ES-I3 (cell line): ENCODE data around the gene HPSE2.

ENCODE experiments used
- H3K36me3 ChIP-seq: 2 replicates; pipeline ENCODE4 v1.6.1; 2013; ENCODE audit warnings: mild to moderate bottlenecking, low read length, control low read depth, moderate library complexity; ENCODE audit not compliant: insufficient read depth
- H3K4me1 ChIP-seq: 2 replicates; pipeline ENCODE4 v1.6.1; 2013; ENCODE audit warnings: mild to moderate bottlenecking, control low read depth, low read length; ENCODE audit not compliant: insufficient read depth
- H3K9ac ChIP-seq: 2 replicates; pipeline ENCODE4 v1.6.1; 2013; ENCODE audit warnings: low read depth, mild to moderate bottlenecking, low read length, moderate library complexity
- H3K9me3 ChIP-seq: 2 replicates; pipeline ENCODE4 v1.6.1; 2013; ENCODE audit warnings: mild to moderate bottlenecking, low read length, moderate library complexity; ENCODE audit not compliant: control insufficient read depth, insufficient read depth

HPSE2 gene

DNA sequence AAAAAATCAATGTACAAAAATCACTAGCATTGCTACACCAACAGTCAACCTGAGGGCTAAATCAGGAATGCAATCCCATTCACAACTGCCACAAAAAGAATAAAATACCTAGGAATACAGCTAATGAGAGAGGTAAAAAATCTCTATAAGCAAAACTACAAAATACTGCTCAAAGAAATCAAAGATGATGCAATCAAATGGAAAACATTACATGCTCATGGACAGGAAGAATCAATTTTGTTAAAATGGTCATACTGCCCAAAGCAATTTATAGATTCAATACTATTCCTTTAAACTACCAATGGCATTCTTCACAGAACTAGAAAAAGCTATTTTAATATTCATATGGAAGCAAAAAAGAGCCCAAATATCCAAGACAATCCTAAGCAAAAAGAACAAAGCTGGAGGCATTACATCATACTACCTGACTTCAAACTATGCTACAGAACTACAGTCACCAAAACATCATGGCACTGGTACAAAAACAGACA is 116.3 kb downstream of the HPSE2 start:
- Histone ChIP-seq H3K4me1 (no peaks in the 10 kb centered on the region), H3K36me3 (no peaks in the 10 kb centered on the region), H3K9me3 (peaks cover 12% of the 10 kb centered on the region), H3K9ac (no peak overlapping the region)

DNA sequence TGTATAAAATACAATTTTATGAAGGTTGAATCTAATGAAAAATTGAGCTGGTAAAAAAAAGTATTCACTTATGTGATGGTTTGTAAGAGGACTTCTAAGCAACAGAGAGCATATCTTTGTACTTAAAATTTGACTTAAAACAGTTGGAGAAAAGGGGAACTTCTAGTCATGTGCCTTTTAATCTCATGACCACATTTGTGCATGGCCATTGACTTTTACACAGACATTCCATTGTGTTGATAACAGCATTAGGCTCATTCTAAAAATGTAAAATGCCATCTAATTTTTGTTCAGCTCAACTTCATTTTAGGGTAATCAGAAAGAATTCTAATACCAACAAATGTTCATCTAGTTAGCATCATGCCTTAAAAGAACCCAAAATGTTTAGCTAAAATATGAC is 119.9 kb downstream of the HPSE2 start:
- Histone ChIP-seq H3K4me1 (no peaks in the 10 kb centered on the region), H3K9me3 (no peaks in the 10 kb centered on the region), H3K36me3 (no peaks in the 10 kb centered on the region), H3K9ac (no peak overlapping the region)

DNA sequence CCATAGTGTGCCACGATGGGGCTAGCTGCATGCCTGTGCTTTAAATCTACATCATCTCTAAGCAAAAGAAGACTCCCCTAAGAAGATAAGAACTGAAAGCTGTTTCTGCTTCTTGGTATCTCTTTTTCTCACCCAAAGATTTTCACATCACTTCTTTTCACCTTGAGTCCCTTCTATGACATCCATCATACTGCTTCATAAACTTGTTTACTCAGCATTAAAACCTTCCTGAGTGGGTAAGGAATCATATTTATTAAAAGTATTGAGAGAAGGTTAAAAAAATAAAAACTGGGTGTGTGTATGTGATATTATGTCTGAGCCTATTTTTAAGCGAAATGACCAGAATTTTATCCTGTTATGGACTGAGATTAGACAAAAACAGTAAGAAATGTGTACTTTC is 150.3 kb downstream of the HPSE2 start:
- Histone ChIP-seq H3K9me3 (no peaks in the 10 kb centered on the region), H3K36me3 (no peaks in the 10 kb centered on the region), H3K9ac (no peak overlapping the region), H3K4me1 (peaks cover 17% of the 10 kb centered on the region; the same call in 1 of the 2 replicates)

DNA sequence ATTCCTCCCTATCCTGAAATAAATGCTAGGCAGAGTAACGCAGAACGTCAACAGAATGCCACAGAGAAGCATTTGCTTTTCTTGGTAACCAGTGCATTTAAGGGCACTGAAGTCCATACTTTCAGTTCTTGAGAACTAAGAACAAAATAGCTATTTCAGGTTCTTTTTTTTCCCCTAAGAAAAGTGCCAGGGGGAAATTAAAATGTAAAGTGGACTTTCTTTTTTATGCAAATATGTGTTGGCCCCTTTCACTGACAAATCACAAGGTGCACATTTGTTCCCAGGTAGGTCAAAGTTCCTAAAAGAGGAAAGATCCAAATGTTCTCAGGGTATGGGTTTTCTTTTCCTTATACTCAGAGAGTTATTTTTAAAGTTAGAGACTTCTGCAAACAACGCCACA is 151.5 kb downstream of the HPSE2 start:
- Histone ChIP-seq H3K36me3 (no peaks in the 10 kb centered on the region), H3K9me3 (no peaks in the 10 kb centered on the region), H3K4me1 (peaks cover 17% of the 10 kb centered on the region; the same call in 1 of the 2 replicates), H3K9ac (no peak overlapping the region)

DNA sequence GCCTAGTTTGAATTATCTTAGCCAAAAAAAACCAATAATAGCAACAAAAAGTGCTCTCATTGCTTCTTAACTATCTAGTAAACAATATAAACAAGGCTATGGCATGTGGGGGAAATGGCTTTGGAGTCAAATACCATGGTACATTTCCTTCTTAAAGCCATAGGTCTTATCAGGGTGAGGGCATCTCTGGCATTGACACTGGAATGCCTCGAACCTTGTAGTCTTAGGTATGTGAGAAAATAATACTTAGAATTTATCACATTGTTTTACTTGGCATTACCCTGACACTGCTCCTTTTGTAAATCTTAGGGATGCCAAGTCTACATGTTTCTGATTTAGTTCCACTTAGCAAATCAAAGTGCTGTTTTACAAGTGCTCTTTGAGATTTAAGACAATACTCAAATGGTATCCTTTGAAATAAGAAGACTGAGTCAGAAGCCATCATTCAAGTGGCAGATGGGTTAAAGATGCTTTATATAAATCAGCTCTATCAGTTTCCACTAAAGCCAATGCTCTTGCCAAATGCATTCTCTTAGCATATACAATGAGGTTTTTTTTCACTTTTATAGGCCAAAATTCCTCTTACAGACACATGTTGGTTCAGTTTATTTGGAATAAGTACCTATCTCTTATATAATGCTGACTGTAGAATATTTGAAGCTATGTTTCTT is 155.2 kb downstream of the HPSE2 start:
- H3K36me3 ChIP-seq = no peaks in the 10 kb centered on the region
- no peaks in the 10 kb centered on the region for H3K9me3 ChIP-seq
- H3K4me1 ChIP-seq = peaks cover 17% of the 10 kb centered on the region; the same call in 1 of the 2 replicates
- no peak overlapping the region for H3K9ac ChIP-seq

DNA sequence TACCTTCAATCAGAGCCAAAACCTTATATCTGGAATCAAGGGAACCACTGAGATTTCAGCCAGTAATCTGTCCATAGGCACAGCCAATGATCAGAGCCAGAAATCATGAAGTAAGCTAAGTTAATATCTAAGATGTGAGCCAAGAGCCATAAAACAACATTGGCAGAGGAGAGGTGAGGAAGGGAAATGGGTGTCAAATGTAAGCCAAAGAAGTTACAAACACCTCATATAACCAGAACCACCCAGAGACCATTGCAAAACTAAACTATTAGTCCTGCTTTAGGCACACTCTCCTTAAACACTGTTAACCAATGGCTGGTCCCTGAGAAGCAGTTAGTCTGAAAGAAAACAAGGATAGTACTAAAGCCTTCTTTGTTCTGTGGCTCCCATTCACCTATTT is 173.1 kb downstream of the HPSE2 start:
- Histone ChIP-seq H3K9ac (no peak overlapping the region), H3K4me1 (no peaks in the 10 kb centered on the region), H3K36me3 (no peaks in the 10 kb centered on the region), H3K9me3 (no peaks in the 10 kb centered on the region)

DNA sequence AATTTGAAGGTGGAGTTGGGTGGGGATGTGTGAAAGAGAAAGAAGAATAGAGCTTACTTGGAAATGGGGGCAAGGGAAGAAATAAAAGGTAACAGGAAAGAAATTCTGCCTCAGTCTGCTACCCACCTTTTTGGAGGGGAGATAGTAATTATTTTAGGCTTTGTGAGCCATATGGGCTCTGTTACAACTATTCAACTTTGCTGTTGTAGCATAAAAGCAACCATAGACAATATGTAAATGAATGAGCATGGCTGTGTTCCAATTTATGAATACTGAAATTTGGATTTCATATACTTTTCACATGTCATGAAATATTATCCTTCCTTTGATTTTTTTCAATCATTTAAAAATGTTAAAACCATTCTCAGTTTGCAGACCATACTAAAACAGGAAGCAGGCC is 176.9 kb downstream of the HPSE2 start:
- no peaks in the 10 kb centered on the region for H3K9me3 ChIP-seq
- H3K36me3 ChIP-seq = no peaks in the 10 kb centered on the region
- H3K4me1 ChIP-seq = no peaks in the 10 kb centered on the region
- no peak overlapping the region for H3K9ac ChIP-seq

DNA sequence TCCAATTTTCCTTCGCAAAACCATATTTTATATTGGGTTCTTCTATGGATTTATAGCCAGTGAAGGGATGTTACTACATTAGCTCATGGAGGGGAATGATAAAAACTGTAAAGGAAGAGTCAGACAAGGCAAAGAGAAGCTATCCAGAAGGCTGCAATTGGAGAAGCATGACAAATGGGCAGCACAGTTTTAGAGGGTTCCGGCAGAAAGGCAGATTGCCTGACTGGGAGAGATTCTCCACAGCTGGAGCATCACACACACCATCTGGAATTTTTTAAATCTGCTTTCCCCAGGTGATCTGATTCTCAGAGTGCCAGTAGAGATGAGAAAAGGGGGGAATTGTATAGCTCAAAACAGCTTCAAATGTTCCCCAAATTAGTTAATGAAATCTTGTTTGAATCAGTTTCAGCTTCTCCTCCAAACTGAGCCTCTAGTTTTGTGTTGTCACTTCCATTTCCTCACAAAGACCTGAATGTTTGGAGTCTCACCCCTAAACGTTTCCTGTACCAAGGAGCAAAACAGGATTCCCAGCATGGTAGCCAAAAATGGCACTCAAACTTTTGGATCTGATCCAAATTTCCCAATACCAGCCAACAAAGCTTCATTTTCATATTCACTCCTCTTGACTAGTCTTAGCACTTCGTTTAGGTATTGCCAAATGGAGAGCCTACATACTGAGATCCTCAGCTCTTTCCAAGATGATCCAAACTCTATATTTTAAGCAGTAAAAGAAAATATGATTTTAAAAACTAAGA is 177.5 kb downstream of the HPSE2 start:
- Histone ChIP-seq H3K4me1 (no peaks in the 10 kb centered on the region), H3K9me3 (no peaks in the 10 kb centered on the region), H3K9ac (no peak overlapping the region), H3K36me3 (no peaks in the 10 kb centered on the region)

DNA sequence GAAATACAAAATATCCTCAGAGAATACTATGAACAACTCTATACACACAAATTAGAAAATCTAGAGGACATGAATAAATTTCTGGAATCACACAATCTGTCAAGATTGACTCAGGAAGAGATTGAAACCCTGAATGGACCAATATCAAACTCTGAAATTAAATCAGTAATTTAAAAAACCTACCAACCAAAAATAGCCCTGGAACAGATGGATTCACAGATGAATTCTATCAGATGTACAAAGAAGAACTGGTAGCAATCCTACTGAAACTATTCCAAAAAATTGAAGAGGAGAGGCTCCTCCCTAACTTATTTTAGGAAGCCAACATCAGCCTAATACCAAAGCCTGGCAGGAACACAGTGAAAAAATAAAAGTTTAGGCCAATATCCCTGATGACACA is 190.0 kb downstream of the HPSE2 start:
- Histone ChIP-seq H3K9me3 (0 out of 2 replicates have a peak, but pooled peaks cover 6% of the 10 kb centered on the region), H3K36me3 (no peaks in the 10 kb centered on the region), H3K9ac (no peak overlapping the region), H3K4me1 (no peaks in the 10 kb centered on the region)

DNA sequence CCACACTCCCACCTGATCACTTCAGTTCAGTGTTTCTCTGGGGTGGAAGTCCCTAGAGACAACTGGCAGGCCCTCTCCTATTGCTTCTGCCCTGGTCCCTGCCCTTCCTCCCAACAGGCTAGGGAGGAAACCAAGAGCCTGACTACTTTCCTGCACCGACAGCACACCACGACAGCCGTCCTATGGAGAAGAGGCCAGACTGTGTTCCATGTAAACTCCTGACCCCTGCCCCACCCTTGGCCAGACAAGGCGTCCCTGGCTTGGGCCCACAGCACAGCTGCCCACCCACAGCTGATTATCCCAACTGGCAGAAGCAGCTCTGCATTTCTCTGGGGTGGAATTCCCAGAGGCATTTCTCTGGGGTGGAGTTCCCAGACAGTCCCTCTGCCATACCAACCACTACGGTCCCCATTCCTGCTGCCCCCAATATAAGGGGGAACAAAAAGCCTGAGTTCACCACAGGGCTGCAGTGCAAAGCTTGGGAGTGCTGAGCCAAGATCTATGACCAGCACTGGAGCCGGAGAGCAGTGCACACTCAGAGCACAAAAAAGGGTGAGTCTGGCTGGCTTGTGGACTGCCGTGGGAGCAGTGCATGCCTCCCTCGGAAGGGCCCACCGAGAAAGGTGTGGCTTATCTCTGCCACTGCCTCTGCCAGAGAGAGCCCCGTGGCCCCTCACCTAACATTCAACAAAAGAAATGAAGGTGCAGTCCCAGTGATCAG is 193.4 kb downstream of the HPSE2 start:
- H3K4me1 ChIP-seq = no peaks in the 10 kb centered on the region
- H3K36me3 ChIP-seq = no peaks in the 10 kb centered on the region
- H3K9me3 ChIP-seq = 0 out of 2 replicates have a peak, but pooled peaks cover 6% of the 10 kb centered on the region
- H3K9ac ChIP-seq = no peak overlapping the region

DNA sequence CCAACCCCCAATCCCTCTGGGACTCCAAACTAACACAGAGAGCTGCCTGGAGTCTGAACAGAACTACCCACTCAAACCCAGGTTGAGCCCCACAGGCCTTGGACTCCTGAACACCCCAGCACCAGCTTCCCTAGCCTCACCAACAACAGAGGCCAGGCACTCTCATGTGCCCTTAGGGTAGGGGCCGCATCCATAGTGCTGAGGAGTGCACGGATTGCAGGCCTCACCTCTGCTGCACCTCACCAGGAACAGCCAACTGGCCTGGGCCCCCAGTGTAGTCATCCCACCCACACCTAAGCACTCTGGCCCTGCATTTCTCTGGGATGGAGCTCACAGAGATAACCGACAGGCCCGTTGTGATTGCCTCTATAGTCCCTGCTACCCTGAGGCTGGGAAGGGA is 194.2 kb downstream of the HPSE2 start:
- Histone ChIP-seq H3K9me3 (0 out of 2 replicates have a peak, but pooled peaks cover 6% of the 10 kb centered on the region), H3K9ac (no peak overlapping the region), H3K36me3 (no peaks in the 10 kb centered on the region), H3K4me1 (no peaks in the 10 kb centered on the region)

DNA sequence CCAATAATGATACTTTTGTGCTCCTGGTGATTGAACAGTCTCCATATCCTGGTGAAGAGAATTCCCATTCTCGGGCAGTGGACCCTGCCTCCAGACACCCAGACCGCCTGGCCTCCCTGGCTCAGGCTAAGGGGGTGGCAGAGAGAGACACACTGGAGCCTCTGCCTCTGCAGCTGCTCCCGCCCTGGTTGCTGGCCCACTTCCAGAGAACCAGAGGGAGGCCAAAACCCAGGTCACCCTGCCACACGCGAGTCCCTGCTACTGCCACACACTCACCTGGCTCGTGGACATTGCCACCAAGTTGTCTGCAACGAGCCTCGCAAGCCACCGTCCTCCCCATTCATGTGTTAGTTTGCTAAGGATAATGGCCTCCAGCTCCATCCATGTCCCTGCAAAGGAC is 221.8 kb downstream of the HPSE2 start:
- no peaks in the 10 kb centered on the region for H3K36me3 ChIP-seq
- no peaks in the 10 kb centered on the region for H3K4me1 ChIP-seq
- no peak overlapping the region for H3K9ac ChIP-seq
- no peaks in the 10 kb centered on the region for H3K9me3 ChIP-seq

DNA sequence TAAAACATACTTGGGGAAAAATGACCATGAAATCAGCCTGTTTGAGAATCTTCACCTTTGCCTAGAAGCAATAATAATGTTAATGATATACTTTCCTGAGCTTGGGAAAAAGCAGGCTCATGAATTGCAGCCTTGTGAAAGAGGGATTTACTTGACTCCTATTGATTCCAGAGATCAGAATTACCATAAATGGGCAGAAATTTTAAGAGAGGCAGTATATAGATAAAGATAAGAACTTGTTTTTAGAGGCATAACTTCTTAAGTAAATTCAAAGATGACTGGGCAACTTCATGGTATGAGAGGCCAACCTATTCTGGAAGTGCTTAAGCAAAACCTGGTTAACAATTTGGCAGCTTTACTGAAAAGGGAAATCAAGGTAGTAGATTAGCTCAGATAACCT is 225.4 kb downstream of the HPSE2 start:
- Histone ChIP-seq H3K4me1 (no peaks in the 10 kb centered on the region), H3K9me3 (no peaks in the 10 kb centered on the region), H3K36me3 (no peaks in the 10 kb centered on the region)

DNA sequence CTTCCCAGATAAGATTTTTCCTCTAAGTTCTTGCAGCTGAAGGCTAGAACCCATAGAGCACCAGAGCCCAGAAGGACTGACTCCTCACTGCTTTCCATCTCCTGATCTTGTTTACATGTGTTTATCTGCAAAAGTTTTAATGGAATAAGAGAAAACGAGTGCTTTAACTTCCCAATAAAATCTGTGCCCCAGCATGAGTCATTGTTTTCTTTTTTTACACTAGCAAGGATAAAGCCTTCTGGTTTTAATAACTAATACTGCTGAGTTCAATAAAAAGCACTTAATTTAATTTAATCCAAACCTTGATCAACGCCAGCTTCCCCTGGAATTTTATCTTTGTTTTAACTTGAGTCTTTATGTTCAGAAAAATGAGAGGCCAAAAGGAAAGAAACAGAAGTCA is 227.6 kb downstream of the HPSE2 start:
- H3K9ac ChIP-seq = no peak overlapping the region
- peaks cover 2% of the 10 kb centered on the region; the same call in 1 of the 2 replicates for H3K9me3 ChIP-seq
- H3K36me3 ChIP-seq = no peaks in the 10 kb centered on the region
- no peaks in the 10 kb centered on the region for H3K4me1 ChIP-seq

More for the DNA sequence above, 225.4 kb downstream of the HPSE2 start:
- no peak overlapping the region for H3K9ac ChIP-seq
